ENCODE data around the gene KCNQ2.
A peak's percentile ranks its signal among the peaks of the same experiment; 100 is the strongest.
"Not testable (repeated sequence)": the region's sequence is repeated elsewhere in the genome, so short reads cannot be mapped to it uniquely, and the experiment has no call there.

KCNQ2 gene

DNA sequence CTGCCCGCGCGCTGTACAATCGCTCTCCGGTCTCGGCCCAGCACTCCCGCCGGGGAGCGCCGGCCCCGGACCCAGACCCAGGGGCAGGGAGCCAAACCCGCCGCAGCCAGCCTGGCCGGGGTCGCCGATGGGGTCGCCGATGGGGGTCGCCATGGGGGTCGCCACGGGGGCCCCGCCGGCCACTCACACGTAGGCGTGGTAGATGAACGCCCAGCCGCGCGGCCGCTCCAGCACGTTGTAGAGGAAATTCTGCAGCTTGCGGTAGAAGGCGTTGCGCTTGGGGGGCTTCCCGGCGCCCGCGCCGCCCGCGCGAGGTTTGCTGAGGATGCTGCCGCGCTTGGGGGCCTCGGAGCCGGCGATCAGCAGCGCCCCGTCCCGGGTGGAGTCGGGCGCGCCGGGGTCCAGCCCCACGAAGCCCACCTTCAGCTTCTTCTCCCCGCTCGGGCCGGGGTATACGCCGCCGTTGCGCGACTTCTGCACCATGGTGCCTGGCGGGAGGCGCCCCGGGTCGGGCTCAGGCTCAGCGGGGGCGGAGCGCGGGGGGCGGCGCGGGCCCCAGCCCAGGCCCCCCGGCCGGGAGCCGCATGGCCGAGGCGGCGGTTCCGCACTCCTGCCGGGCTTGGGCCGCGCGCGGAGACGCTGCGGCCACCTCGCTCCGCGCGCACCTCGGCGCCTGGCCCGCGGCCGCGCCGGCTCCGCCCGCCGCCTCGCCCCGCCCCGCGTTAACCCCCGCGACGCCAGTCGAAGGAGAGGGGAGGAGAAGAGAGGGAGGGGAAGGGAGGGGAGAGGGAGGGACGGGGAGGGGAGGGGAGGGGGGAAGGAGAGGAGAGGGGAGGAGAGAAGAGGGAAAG, at the start of gene KCNQ2:
Gene KCNQ2, minus strand, starts transcription at position 675 of the 851 bp plus-strand sequence. Its CDS starts 192 bp downstream, at position 483.
- H3K4me3 Mint-ChIP-seq = no peak within 1 kb of the TSS
- H3K36me3 Mint-ChIP-seq (ENCODE audit: low read depth) = no peaks in the 10 kb centered on the region
- intact Hi-C loops (cut with micrococcal nuclease) = no loop called here
- no peaks in the 10 kb centered on the region for H3K9me3 Mint-ChIP-seq
- H3K4me1 Mint-ChIP-seq (ENCODE audit: low read depth) = no peaks in the 10 kb centered on the region
- H3K27ac Mint-ChIP-seq = no peak within 1 kb of the TSS
- peaks cover 72% of the 10 kb centered on the region for H3K27me3 Mint-ChIP-seq

DNA sequence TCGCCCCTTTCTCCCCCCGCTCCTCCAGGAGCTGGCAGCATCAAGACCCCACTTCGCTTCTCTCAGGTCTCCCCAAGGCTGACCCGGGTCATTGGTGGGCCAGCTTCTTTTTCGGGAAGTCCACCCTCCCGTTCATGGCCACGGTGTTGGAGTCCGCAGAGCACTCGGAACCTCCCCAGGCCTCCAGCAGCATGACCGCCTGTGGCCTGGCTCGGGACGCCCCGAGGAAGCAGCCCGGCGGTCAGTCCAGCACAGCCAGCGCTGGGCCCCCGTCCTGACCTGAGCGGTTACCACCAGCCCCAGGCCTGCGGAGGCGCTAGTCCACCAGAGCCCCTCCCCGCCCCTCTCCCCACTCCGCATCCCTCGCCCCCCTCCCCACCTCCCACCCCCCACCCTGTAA, 49.1 kb upstream of the KCNQ2 start:
- Mint-ChIP-seq H3K4me3 (peak overlapping the region; percentile 81), H3K36me3 (ENCODE audit: low read depth) (peaks cover 33% of the 10 kb centered on the region), H3K27me3 (peaks cover 38% of the 10 kb centered on the region), H3K4me1 (ENCODE audit: low read depth) (peaks cover 40% of the 10 kb centered on the region), H3K27ac (peak overlapping the region; percentile 85), H3K9me3 (peaks cover 16% of the 10 kb centered on the region)
- intact Hi-C loops (cut with micrococcal nuclease) = loop anchor here (2.0 kb wide), 1 partner anchor 15 kb away; the partner anchor contains the start of gene PTK6

DNA sequence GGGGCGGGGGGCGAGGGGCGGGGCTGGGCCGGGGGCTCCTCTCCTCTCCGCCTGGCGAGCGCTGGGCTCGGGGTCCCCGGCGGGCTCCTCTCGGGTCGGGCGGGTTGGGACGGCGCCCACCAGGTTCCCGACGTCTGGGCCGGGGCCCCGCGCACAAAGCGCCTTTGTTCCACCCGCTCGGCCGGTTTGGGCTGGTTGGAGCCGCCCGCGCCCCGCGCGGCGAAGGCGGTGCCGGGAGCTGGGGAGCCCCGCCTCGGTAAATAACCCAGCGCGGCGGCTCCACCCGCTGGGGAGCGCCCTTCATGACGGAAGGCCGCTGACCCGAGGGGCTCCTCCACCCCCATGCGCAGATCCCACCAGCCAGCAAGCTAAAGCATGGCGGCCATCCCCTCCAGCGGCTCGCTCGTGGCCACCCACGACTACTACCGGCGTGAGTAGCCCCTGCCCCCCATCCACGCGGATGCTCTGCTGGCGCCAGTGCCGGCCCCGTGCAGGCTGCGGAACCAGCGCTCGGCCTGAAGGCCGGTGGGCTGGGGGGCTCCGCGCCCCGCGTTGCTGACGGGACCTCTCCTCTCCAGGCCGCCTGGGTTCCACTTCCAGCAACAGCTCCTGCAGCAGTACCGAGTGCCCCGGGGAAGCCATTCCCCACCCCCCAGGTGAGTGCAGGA, 48.6 kb upstream of the KCNQ2 start:
- intact Hi-C loops (cut with micrococcal nuclease) = loop anchor here (2.0 kb wide), 1 partner anchor 16 kb away; the partner anchor contains the start of gene PTK6
- H3K36me3 Mint-ChIP-seq (ENCODE audit: low read depth) = peaks cover 33% of the 10 kb centered on the region
- H3K27me3 Mint-ChIP-seq = peaks cover 35% of the 10 kb centered on the region
- peak overlapping the region; percentile 81 for H3K4me3 Mint-ChIP-seq
- H3K27ac Mint-ChIP-seq = peak overlapping the region; percentile 85
- H3K9me3 Mint-ChIP-seq = peaks cover 16% of the 10 kb centered on the region
- peaks cover 38% of the 10 kb centered on the region for H3K4me1 Mint-ChIP-seq (ENCODE audit: low read depth)

DNA sequence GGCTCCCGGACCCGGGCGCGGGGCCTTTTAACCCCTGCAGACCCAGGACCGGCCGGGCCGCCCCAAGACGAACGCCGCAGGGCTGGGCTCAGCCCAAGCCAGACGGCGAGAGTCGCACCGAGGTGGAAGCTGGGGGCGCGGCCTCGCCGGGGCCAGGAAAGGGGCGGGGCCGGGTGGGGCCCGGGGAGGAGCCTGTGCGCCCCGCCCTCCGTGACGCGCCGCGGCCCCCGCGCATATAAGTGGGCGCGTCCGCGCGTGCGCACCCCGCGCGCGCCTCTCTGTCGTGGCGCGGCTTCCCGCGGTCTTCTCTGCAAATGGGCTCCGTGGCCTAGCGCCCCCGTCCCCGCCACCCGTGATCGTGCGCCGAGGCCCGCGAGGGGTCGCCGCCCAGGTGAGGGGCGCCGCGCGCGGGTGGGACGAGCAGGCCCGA, 48.1 kb upstream of the KCNQ2 start, which contains the start of gene PPDPF:
Gene PPDPF, plus strand, starts transcription at position 262 of the 430 bp plus-strand sequence. CDS start 544 bp downstream, outside the sequence.
- H3K4me1 Mint-ChIP-seq (ENCODE audit: low read depth) = peaks cover 32% of the 10 kb centered on the region
- H3K36me3 Mint-ChIP-seq (ENCODE audit: low read depth) = peaks cover 33% of the 10 kb centered on the region
- peaks cover 16% of the 10 kb centered on the region for H3K9me3 Mint-ChIP-seq
- intact Hi-C loops (cut with micrococcal nuclease) = loop anchor here (2.0 kb wide), 1 partner anchor 16 kb away; the partner anchor contains the start of gene PTK6
- peak within 1 kb of the TSS; percentile 81 for H3K4me3 Mint-ChIP-seq
- peak within 1 kb of the TSS; percentile 85 for H3K27ac Mint-ChIP-seq
- H3K27me3 Mint-ChIP-seq = peaks cover 39% of the 10 kb centered on the region

DNA sequence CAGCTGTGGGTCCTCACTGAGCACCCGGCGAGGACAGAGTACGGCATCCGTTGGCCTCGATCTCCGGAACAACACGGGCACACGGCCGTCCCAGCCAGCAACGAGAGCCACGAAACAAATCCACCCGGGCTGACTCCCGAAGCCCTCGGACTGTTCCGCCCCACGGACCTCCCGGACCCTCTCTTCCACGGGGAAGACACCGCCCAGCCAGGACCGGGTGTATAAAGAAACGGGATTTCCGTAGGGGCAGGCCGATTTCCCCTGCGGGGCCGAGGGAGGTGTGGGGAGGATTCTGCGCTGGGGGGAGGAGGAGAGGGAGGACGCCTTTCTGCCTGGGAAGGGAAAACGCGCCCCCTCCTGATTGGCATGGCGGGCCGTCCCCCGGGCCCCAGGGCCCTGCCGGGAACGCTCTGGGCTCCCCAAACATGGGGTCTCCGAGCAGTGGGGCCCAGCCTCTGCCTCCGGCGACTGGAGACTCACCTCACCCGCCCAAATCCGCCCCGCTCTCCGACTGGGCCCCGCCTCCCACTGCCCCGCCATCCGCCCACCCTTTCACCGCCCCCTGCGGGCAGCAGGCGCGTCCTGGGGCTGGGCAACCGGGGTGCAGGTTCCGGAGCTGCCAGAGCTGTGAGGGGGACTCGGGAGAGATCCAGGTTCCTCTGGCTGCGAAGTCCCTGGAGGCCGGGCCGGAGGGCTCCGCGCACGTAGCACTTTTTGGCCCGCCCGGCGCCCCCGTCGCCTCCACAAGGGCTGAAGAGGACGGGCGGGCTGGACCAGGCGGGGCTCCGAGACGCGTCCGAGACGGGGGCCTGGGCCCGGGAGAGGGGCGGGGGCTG, 47.4 kb upstream of the KCNQ2 start:
- Mint-ChIP-seq H3K4me3 (peak overlapping the region; percentile 69), H3K36me3 (ENCODE audit: low read depth) (peaks cover 33% of the 10 kb centered on the region), H3K4me1 (ENCODE audit: low read depth) (peaks cover 32% of the 10 kb centered on the region), H3K27me3 (peaks cover 45% of the 10 kb centered on the region), H3K27ac (peak overlapping the region; percentile 17), H3K9me3 (peaks cover 21% of the 10 kb centered on the region)
- intact Hi-C loops (cut with micrococcal nuclease) = loop anchor here (2.0 kb wide), 1 partner anchor 17 kb away; the partner anchor contains the start of gene PTK6

DNA sequence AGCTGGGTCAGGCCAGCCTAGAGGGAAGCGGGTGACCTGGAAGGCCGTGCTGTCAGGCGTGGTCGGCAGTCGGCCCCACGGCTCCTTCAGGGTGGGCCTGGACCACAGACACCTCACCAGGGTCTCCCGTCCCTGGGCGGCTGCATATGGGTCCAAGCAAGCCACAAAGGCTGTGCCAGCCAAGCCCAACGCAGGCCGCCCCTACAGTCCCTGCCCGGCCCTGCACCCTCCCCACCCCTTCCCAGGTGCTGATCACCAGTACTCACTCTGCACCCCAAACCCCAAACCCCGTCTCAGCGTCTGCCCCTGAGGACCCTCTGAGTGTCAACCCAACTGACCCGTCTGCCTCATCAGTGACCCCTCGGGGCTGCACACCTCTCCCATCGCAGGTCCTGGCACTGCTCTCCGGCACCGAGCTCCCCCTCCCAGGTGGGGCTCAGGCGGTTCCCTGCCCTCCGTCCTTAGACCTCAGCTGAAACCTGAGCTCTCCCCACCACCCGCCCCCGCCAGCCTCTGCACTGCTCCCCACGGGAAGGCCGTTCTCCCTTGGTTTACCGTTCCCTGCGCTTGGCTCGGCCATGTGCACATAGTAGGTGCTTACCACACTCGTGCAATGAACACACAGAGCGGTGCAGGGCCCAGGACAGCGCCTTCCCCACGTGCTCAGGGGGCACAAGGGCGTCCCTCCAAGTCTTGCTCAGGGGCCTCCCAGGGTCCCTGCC, 46.7 kb upstream of the KCNQ2 start:
- peaks cover 48% of the 10 kb centered on the region for H3K27me3 Mint-ChIP-seq
- H3K4me1 Mint-ChIP-seq (ENCODE audit: low read depth) = peaks cover 32% of the 10 kb centered on the region
- peaks cover 28% of the 10 kb centered on the region for H3K9me3 Mint-ChIP-seq
- peaks cover 33% of the 10 kb centered on the region for H3K36me3 Mint-ChIP-seq (ENCODE audit: low read depth)
- H3K27ac Mint-ChIP-seq = peak overlapping the region; percentile 17
- intact Hi-C loops (cut with micrococcal nuclease) = no loop called here
- peak overlapping the region; percentile 69 for H3K4me3 Mint-ChIP-seq

DNA sequence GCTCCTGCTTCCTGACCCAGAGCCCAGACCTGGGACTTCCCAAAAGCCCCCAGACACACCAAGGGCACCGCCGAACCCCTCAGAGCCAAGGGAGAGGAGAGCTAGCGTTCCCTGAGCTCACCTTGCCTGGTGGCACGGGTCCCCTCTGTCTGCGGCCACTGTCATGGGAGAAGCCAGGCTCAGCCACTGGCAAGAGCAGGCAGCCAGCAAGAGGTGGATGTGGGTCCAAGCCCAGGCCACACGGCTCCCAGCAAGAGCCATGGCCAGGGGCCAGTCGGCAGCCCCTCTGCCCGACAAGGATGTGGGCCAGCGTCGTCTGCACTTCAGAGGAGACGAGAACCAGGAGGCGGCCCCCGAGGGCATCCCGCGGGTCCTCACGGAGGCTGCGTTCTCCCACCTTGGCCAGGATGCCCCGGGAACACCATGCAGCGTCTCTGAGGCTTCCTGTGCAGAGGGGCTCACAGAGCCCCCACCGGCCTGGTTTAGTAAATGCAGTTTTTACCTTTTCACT, 46.0 kb upstream of the KCNQ2 start:
- peaks cover 23% of the 10 kb centered on the region for H3K9me3 Mint-ChIP-seq
- H3K4me1 Mint-ChIP-seq (ENCODE audit: low read depth) = peaks cover 27% of the 10 kb centered on the region
- intact Hi-C loops (cut with micrococcal nuclease) = no loop called here
- H3K27ac Mint-ChIP-seq = no peak overlapping the region
- H3K36me3 Mint-ChIP-seq (ENCODE audit: low read depth) = peaks cover 26% of the 10 kb centered on the region
- peaks cover 50% of the 10 kb centered on the region for H3K27me3 Mint-ChIP-seq
- H3K4me3 Mint-ChIP-seq = no peak overlapping the region

DNA sequence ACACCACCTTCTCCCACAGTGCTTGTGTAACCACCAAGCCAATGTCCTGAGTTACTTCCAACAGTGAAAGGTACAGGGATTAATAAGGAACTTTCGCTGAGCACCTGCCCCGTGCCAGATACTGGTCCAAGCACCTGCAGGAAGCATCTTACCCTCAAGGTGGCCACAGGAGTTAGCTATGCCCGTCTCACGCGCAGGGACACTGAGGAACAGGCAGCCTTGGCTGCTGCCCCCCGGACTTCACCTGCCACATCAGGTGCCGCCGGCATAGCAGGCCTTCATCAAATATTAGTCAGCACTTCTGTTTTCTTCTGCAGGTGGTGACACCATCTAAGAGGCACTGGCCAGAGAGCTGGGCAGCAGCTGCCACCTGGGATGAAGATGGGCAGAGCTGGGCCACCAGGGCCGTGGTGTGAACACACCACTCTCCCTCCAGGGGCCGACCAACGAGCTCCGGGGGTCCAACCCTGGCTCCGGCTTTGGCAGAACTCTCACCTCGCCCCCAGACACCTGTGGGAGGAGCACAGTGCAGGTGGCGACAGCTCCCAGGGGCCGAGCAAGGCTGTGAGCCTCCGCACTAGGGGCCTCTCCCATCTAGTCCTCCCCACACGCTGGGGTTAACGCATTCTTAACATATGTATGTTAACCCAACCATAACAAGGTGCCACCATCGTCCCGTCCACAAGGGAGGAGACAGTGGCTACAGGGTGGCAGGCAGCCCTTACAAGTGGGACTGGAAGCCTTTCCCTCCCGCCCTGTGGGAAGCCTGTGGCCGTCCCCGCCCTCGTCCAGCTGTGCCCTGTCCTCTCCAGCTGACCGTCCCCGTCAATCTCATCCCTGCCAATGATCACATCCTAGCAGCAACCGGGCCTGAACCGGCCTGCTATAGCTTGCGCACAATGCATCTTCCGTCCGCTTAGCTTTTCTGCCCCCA, 45.2 kb upstream of the KCNQ2 start:
- Mint-ChIP-seq H3K4me1 (ENCODE audit: low read depth) (peaks cover 24% of the 10 kb centered on the region), H3K36me3 (ENCODE audit: low read depth) (peaks cover 18% of the 10 kb centered on the region), H3K27ac (no peak overlapping the region), H3K4me3 (no peak overlapping the region), H3K27me3 (peaks cover 53% of the 10 kb centered on the region), H3K9me3 (peaks cover 18% of the 10 kb centered on the region)
- intact Hi-C loops (cut with micrococcal nuclease) = no loop called here

DNA sequence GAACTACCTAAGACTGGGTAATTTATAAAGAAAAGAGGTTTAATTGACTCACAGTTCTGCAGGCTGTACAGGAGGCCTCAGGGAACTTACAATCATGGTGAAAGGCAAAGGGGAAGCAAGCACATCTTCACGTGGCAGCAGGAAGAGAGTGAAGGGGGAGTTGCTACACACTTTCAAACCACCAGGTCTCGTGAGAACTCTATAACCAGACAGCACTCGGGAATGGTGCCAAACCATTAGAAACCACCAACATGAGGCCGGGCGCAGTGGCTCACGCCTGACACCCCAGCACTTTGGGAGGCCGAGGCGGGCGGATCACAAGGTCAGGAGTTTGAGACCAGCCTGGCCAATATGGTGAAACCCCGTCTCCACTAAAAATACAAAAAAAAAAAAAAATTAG, 42.1 kb upstream of the KCNQ2 start:
- H3K27ac Mint-ChIP-seq; H3K4me1 Mint-ChIP-seq (ENCODE audit: low read depth); H3K4me3 Mint-ChIP-seq; intact Hi-C loops (cut with micrococcal nuclease); H3K36me3 Mint-ChIP-seq (ENCODE audit: low read depth): not testable (repeated sequence)
- peaks cover 69% of the 10 kb centered on the region for H3K27me3 Mint-ChIP-seq
- H3K9me3 Mint-ChIP-seq = peaks cover 14% of the 10 kb centered on the region

DNA sequence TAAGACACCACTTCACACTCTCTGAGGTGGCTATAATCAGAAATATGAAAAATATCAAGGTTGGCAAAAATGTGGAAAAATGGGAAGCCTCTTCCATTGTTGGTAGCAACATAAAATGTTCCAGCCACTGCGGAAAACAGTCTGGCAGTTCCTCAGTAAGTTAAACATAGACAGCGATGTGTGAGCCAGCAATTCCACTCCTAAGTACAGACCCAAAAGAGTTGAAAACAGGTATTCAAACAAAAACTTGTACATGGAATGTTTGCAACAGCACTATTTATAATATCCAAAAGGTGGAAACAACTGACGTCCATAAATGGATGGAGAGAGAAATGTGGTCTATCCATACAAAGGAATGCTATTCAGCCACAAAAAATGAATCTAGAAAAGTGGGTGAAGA, 40.8 kb upstream of the KCNQ2 start:
- peaks cover 14% of the 10 kb centered on the region for H3K9me3 Mint-ChIP-seq
- no peak overlapping the region for H3K27ac Mint-ChIP-seq
- H3K36me3 Mint-ChIP-seq (ENCODE audit: low read depth) = no peaks in the 10 kb centered on the region
- no peak overlapping the region for H3K4me3 Mint-ChIP-seq
- intact Hi-C loops (cut with micrococcal nuclease) = no loop called here
- H3K27me3 Mint-ChIP-seq = peaks cover 65% of the 10 kb centered on the region
- peaks cover 6% of the 10 kb centered on the region for H3K4me1 Mint-ChIP-seq (ENCODE audit: low read depth)

DNA sequence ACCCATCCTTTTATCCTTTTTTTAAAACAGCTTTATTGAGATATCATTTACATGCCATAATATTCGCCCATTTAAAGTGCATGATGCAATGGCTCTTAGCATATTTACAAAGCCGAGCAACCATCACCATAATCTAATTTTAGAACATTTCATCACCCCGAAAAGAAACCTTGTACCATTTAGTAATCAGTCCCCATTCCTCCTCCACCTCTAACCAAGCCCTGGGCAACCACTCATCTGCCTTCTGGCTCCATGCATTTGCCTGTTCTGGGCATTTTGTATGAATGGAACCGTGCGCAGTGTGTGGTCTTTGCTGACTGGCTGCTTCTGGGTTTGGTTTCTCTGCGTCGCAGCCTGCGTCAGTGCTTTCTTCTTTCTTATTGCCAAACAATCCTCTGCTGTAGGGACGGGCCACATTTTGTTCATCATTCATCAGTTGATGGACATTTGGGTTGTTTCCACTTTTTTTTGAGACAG, 36.7 kb upstream of the KCNQ2 start:
- peaks cover 6% of the 10 kb centered on the region for H3K4me1 Mint-ChIP-seq (ENCODE audit: low read depth)
- H3K27ac Mint-ChIP-seq = no peak overlapping the region
- no peak overlapping the region for H3K4me3 Mint-ChIP-seq
- H3K36me3 Mint-ChIP-seq (ENCODE audit: low read depth) = no peaks in the 10 kb centered on the region
- H3K9me3 Mint-ChIP-seq = peaks cover 12% of the 10 kb centered on the region
- intact Hi-C loops (cut with micrococcal nuclease) = no loop called here
- H3K27me3 Mint-ChIP-seq = peaks cover 63% of the 10 kb centered on the region
